Skeletal muscle satellite cell (primary cell): Measurements from ENCODE around the gene PLEKHG7. TPM values are rescaled to one million over a fixed set of nuclear protein-coding genes. Genes with fewer than 3 reads are reported as not detected.
"Not testable (repeated sequence)": the region's sequence is repeated elsewhere in the genome, so short reads cannot be mapped to it uniquely, and the experiment has no call there.

ENCODE experiments used
- H3K27me3 ChIP-seq: 2 replicates; pipeline ENCODE4 v1.7.0; 2013; ENCODE audit warnings: low read length; ENCODE audit not compliant: control insufficient read depth, insufficient read depth
- H3K36me3 ChIP-seq: 2 replicates; pipeline ENCODE4 v1.7.0; 2013; ENCODE audit warnings: mild to moderate bottlenecking, control low read depth, low read length; ENCODE audit not compliant: insufficient read depth
- H3K4me1 ChIP-seq: 2 replicates; pipeline ENCODE4 v1.7.0; 2013; ENCODE audit warnings: low read length; ENCODE audit not compliant: control insufficient read depth, insufficient read depth
- H3K4me2 ChIP-seq: 2 replicates; pipeline ENCODE4 v1.7.0; 2013; ENCODE audit warnings: mild to moderate bottlenecking, low read length
- H3K4me3 ChIP-seq: 2 replicates; pipeline ENCODE4 v1.7.0; 2013; ENCODE audit warnings: low read length
- H3K9ac ChIP-seq: 2 replicates; pipeline ENCODE4 v1.7.0; 2013; ENCODE audit warnings: mild to moderate bottlenecking, low read depth, low read length, moderate library complexity
- H3K9me3 ChIP-seq: replicated peaks from 2 replicates; pipeline ENCODE4 v1.7.0; 2013; ENCODE audit warnings: mild to moderate bottlenecking, control low read depth, low read length
- total RNA-seq: library from RNA; depleted of rRNA; stranded (reverse); fragments of >200 nt; gene quantifications from 2 replicates; pipeline ENCODE4 v1.2.3, GENCODE V29; 2012; rRNA removed

PLEKHG7 gene
- 0.22 TPM in 1 of 2 replicates, not detected in the other for total RNA-seq

GRCh38 chr12:92702754-92703679, at the start of gene PLEKHG7:
TSS of gene PLEKHG7 (plus strand) at chr12:92702989. CDS start at chr12:92706632, 3,643 bp downstream.
- H3K27me3 ChIP-seq: peaks cover 9% of the 10 kb centered on the region
- no peak within 1 kb of the TSS for H3K9ac ChIP-seq
- H3K9me3 ChIP-seq: no peaks in the 10 kb centered on the region
- no peak within 1 kb of the TSS for H3K4me3 ChIP-seq
- H3K4me2 ChIP-seq: no peak within 1 kb of the TSS
- H3K4me1 ChIP-seq: no peaks in the 10 kb centered on the region
- no peaks in the 10 kb centered on the region for H3K36me3 ChIP-seq

- H3K4me3 ChIP-seq, H3K4me2 ChIP-seq, H3K4me1 ChIP-seq, H3K36me3 ChIP-seq, H3K9ac ChIP-seq, H3K27me3 ChIP-seq, H3K9me3 ChIP-seq: not testable (repeated sequence)
Measured at GRCh38 chr12:92654256-92654655, 48.5 kb upstream of the PLEKHG7 start.

- Histone ChIP-seq H3K4me3 (no peak overlapping the region), H3K4me2 (no peak overlapping the region), H3K27me3 (peaks cover 4% of the 10 kb centered on the region)
Measured at GRCh38 chr12:92654929-92655328, 47.9 kb upstream of the PLEKHG7 start.

GRCh38 chr12:92656911-92657310, 45.9 kb upstream of the PLEKHG7 start:
- H3K27me3 ChIP-seq: peaks cover 4% of the 10 kb centered on the region
- no peak overlapping the region for H3K4me2 ChIP-seq
- H3K9ac ChIP-seq: no peak overlapping the region

More at GRCh38 chr12:92654929-92655328, 47.9 kb upstream of the PLEKHG7 start:
- no peaks in the 10 kb centered on the region for H3K4me1 ChIP-seq
- no peaks in the 10 kb centered on the region for H3K36me3 ChIP-seq
- no peaks in the 10 kb centered on the region for H3K9me3 ChIP-seq
- no peak overlapping the region for H3K9ac ChIP-seq

GRCh38 chr12:92657770-92658169, 45.0 kb upstream of the PLEKHG7 start:
- Histone ChIP-seq H3K4me3 (no peak overlapping the region), H3K27me3 (peaks cover 4% of the 10 kb centered on the region), H3K36me3 (no peaks in the 10 kb centered on the region), H3K9me3 (no peaks in the 10 kb centered on the region), H3K4me2 (no peak overlapping the region), H3K4me1 (no peaks in the 10 kb centered on the region), H3K9ac (no peak overlapping the region)

More at GRCh38 chr12:92656911-92657310, 45.9 kb upstream of the PLEKHG7 start:
- H3K9me3 ChIP-seq: no peaks in the 10 kb centered on the region
- H3K36me3 ChIP-seq: no peaks in the 10 kb centered on the region
- no peak overlapping the region for H3K4me3 ChIP-seq
- no peaks in the 10 kb centered on the region for H3K4me1 ChIP-seq

- Histone ChIP-seq H3K4me2 (no peak overlapping the region), H3K4me3 (no peak overlapping the region), H3K27me3 (peaks cover 4% of the 10 kb centered on the region), H3K4me1 (no peaks in the 10 kb centered on the region), H3K9ac (no peak overlapping the region), H3K36me3 (no peaks in the 10 kb centered on the region), H3K9me3 (no peaks in the 10 kb centered on the region)
Measured at GRCh38 chr12:92658611-92659010, 44.2 kb upstream of the PLEKHG7 start.

GRCh38 chr12:92661269-92661668, 41.5 kb upstream of the PLEKHG7 start:
- Histone ChIP-seq H3K4me2 (no peak overlapping the region), H3K9me3 (no peaks in the 10 kb centered on the region), H3K9ac (no peak overlapping the region), H3K36me3 (no peaks in the 10 kb centered on the region), H3K4me1 (no peaks in the 10 kb centered on the region), H3K27me3 (peaks cover 2% of the 10 kb centered on the region), H3K4me3 (no peak overlapping the region)

GRCh38 chr12:92665496-92665895, 37.3 kb upstream of the PLEKHG7 start:
- no peaks in the 10 kb centered on the region for H3K4me1 ChIP-seq
- no peak overlapping the region for H3K9ac ChIP-seq
- no peaks in the 10 kb centered on the region for H3K9me3 ChIP-seq
- H3K4me2 ChIP-seq: no peak overlapping the region
- H3K4me3 ChIP-seq: no peak overlapping the region
- peaks cover 18% of the 10 kb centered on the region for H3K27me3 ChIP-seq
- H3K36me3 ChIP-seq: no peaks in the 10 kb centered on the region

- no peak overlapping the region for H3K4me2 ChIP-seq
- H3K4me3 ChIP-seq: no peak overlapping the region
- H3K27me3 ChIP-seq: peaks cover 18% of the 10 kb centered on the region
- no peaks in the 10 kb centered on the region for H3K36me3 ChIP-seq
- no peak overlapping the region for H3K9ac ChIP-seq
- no peaks in the 10 kb centered on the region for H3K9me3 ChIP-seq
- H3K4me1 ChIP-seq: no peaks in the 10 kb centered on the region
Measured at GRCh38 chr12:92668739-92669138, 34.0 kb upstream of the PLEKHG7 start.

- not testable (repeated sequence) for H3K36me3 ChIP-seq, H3K9me3 ChIP-seq, H3K4me2 ChIP-seq, H3K9ac ChIP-seq, H3K4me3 ChIP-seq, H3K4me1 ChIP-seq
- H3K27me3 ChIP-seq: peaks cover 18% of the 10 kb centered on the region
Measured at GRCh38 chr12:92671524-92671923, 31.3 kb upstream of the PLEKHG7 start.

- Histone ChIP-seq H3K9me3 (no peaks in the 10 kb centered on the region), H3K9ac (no peak overlapping the region), H3K4me3 (no peak overlapping the region), H3K4me1 (no peaks in the 10 kb centered on the region), H3K4me2 (no peak overlapping the region), H3K27me3 (peaks cover 17% of the 10 kb centered on the region), H3K36me3 (no peaks in the 10 kb centered on the region)
Measured at GRCh38 chr12:92673756-92674155, 29.0 kb upstream of the PLEKHG7 start.

- Histone ChIP-seq H3K27me3 (peaks cover 12% of the 10 kb centered on the region), H3K9ac (no peak overlapping the region), H3K4me2 (no peak overlapping the region), H3K36me3 (no peaks in the 10 kb centered on the region), H3K9me3 (no peaks in the 10 kb centered on the region), H3K4me3 (no peak overlapping the region), H3K4me1 (no peaks in the 10 kb centered on the region)
Measured at GRCh38 chr12:92674500-92674899, 28.3 kb upstream of the PLEKHG7 start.
